Loucy (cell line): Measurements from ENCODE around the gene PHF12.

Experiments used
- H2AFZ ChIP-seq: fragments of 200-600 bp; sonication (generic); 2 replicates; pipeline ENCODE4 v1.6.0; 2016; ENCODE audit warnings: antibody characterized with exemption, mild to moderate bottlenecking, low read length, moderate library complexity
- H3F3A ChIP-seq: fragments of 200-600 bp; 2 replicates; pipeline ENCODE4 v1.6.0; 2016; ENCODE audit warnings: antibody characterized with exemption, low read depth, mild to moderate bottlenecking
- H3K27me3 ChIP-seq: fragments of 200-600 bp; sonication (generic); 2 replicates; pipeline ENCODE4 v1.6.1; 2014; ENCODE audit warnings: low read length, mild to moderate bottlenecking; ENCODE audit not compliant: insufficient read depth, poor library complexity, severe bottlenecking
- H3K36me3 ChIP-seq: fragments of 200-600 bp; sonication (generic); 2 replicates; pipeline ENCODE4 v1.6.1; 2016; ENCODE audit warnings: low read length; ENCODE audit not compliant: insufficient read depth
- H3K4me1 ChIP-seq: fragments of 200-600 bp; sonication (generic); 2 replicates; pipeline ENCODE4 v1.5.1; 2014; ENCODE audit warnings: low read length, mild to moderate bottlenecking; ENCODE audit not compliant: insufficient read depth, poor library complexity, severe bottlenecking
- H3K4me2 ChIP-seq: fragments of 200-600 bp; sonication (generic); 2 replicates; pipeline ENCODE4 v1.6.0; 2014; ENCODE audit warnings: antibody characterized with exemption, low read length, low read depth, mild to moderate bottlenecking; ENCODE audit not compliant: poor library complexity, severe bottlenecking
- H3K4me3 ChIP-seq: fragments of 200-600 bp; sonication (generic); 2 replicates; pipeline ENCODE4 v1.5.1; 2014; ENCODE audit warnings: low read length, mild to moderate bottlenecking, mixed read lengths; ENCODE audit not compliant: poor library complexity, severe bottlenecking
- H3K79me2 ChIP-seq: fragments of 200-600 bp; sonication (generic); 2 replicates; pipeline ENCODE4 v1.6.1; 2014; ENCODE audit warnings: low read length; ENCODE audit not compliant: insufficient read depth
- H3K9ac ChIP-seq: fragments of 200-600 bp; sonication (generic); 2 replicates; pipeline ENCODE4 v1.6.0; 2014; ENCODE audit warnings: mild to moderate bottlenecking, low read depth, low read length, moderate library complexity; ENCODE audit not compliant: poor library complexity, severe bottlenecking
- H3K9me2 ChIP-seq: fragments of 200-600 bp; sonication (generic); replicated peaks from 2 replicates; pipeline ENCODE4 v1.6.1; 2016; ENCODE audit warnings: low read depth, low read length, mixed read lengths
- H3K9me3 ChIP-seq: fragments of 200-600 bp; sonication (generic); 2 replicates; pipeline ENCODE4 v1.6.1; 2014; ENCODE audit warnings: mild to moderate bottlenecking, antibody characterized with exemption, low read length, low read depth; ENCODE audit not compliant: insufficient read depth
- H4K20me1 ChIP-seq: fragments of 200-600 bp; sonication (generic); 2 replicates; pipeline ENCODE4 v1.6.0; 2014; ENCODE audit warnings: antibody characterized with exemption, low read length, mild to moderate bottlenecking; ENCODE audit not compliant: insufficient read depth, poor library complexity, severe bottlenecking
- EZH2phosphoT487 ChIP-seq: fragments of 200-600 bp; IDR thresholded peaks from 2 replicates; pipeline ENCODE4 v1.6.1; 2018; ENCODE audit warnings: antibody characterized with exemption, mild to moderate bottlenecking, moderate library complexity, borderline replicate concordance
- TF ChIP-seq, protein P1 (sequence below): fragments of 200-600 bp; sonication (generic); conservative IDR thresholded peaks from 2 replicates; pipeline ENCODE4 v1.5.1; 2014; ENCODE audit warnings: mild to moderate bottlenecking, antibody characterized with exemption, low read length

PHF12 gene

DNA sequence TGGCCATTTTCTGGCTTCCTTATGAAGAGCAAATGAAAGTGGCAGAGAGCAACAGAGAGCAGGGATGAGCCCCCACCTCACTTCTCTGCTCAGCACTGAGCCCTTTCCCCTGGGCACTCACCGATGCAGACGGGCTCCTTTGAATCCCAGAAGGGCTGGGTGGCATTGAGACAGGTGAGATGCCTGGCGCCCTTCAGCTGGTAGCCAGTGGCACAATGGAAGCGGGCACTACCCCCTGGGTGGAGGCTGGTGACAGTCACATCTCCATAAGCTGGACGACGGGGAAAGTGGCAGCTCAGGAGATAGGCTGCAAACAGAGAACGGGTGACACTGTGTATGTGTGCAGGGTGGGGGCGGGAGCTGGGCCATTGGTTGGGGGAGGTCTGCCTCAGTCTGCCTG, 12.5 kb upstream of the PHF12 start:
- no peaks in the 10 kb centered on the region for H3K4me1 ChIP-seq
- H3K9ac ChIP-seq: no peak overlapping the region
- no peaks in the 10 kb centered on the region for H3K36me3 ChIP-seq
- H3K4me2 ChIP-seq: no peak overlapping the region
- H3K9me2 ChIP-seq: no peaks in the 10 kb centered on the region
- no peaks in the 10 kb centered on the region for H3K9me3 ChIP-seq
- H2AFZ ChIP-seq: no peak overlapping the region
- no peak for TF ChIP-seq EZH2phosphoT487
- TF ChIP-seq, protein P1, sequence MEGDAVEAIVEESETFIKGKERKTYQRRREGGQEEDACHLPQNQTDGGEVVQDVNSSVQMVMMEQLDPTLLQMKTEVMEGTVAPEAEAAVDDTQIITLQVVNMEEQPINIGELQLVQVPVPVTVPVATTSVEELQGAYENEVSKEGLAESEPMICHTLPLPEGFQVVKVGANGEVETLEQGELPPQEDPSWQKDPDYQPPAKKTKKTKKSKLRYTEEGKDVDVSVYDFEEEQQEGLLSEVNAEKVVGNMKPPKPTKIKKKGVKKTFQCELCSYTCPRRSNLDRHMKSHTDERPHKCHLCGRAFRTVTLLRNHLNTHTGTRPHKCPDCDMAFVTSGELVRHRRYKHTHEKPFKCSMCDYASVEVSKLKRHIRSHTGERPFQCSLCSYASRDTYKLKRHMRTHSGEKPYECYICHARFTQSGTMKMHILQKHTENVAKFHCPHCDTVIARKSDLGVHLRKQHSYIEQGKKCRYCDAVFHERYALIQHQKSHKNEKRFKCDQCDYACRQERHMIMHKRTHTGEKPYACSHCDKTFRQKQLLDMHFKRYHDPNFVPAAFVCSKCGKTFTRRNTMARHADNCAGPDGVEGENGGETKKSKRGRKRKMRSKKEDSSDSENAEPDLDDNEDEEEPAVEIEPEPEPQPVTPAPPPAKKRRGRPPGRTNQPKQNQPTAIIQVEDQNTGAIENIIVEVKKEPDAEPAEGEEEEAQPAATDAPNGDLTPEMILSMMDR: no peak
- H3K4me3 ChIP-seq: no peak overlapping the region
- H4K20me1 ChIP-seq: no peaks in the 10 kb centered on the region
- no peaks in the 10 kb centered on the region for H3F3A ChIP-seq
- H3K79me2 ChIP-seq: no peaks in the 10 kb centered on the region
- H3K27me3 ChIP-seq: no peaks in the 10 kb centered on the region

DNA sequence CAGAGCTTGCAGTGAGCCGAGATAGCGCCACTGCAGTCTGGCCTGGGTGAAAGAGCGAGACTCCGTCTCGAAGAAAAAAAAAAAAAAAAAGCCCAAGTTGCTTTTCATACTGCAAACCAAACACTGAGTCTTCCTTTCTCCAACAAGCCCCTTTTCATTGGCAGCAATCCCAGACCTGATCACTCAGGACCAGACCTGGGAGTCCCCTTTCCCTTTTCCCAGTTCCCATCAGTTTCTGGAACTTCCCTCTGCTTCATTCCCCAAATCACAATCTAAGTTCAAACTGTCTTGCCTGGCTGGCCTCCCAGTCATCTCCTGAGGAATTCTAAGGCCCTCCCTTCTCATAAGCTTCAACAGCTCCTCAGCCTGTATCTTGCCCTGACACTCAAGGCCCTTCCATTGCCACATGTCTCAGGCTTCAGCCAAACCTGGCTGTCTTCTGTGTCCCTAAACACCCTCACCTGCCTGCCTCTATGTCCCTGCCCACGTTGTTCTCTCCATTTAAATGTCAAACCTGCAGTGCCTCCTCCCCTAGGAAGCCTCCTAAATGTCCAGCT, 11.8 kb upstream of the PHF12 start:
- no peaks in the 10 kb centered on the region for H3K4me1 ChIP-seq
- no peak overlapping the region for H3K4me3 ChIP-seq
- H4K20me1 ChIP-seq: no peaks in the 10 kb centered on the region
- H3K9me3 ChIP-seq: no peaks in the 10 kb centered on the region
- no peaks in the 10 kb centered on the region for H3F3A ChIP-seq
- H3K79me2 ChIP-seq: no peaks in the 10 kb centered on the region
- TF ChIP-seq EZH2phosphoT487: no peak
- TF ChIP-seq, protein P1: no peak
- H3K4me2 ChIP-seq: no peak overlapping the region
- no peaks in the 10 kb centered on the region for H3K36me3 ChIP-seq
- H3K9me2 ChIP-seq: no peaks in the 10 kb centered on the region
- H3K9ac ChIP-seq: no peak overlapping the region
- H3K27me3 ChIP-seq: no peaks in the 10 kb centered on the region
- no peak overlapping the region for H2AFZ ChIP-seq

DNA sequence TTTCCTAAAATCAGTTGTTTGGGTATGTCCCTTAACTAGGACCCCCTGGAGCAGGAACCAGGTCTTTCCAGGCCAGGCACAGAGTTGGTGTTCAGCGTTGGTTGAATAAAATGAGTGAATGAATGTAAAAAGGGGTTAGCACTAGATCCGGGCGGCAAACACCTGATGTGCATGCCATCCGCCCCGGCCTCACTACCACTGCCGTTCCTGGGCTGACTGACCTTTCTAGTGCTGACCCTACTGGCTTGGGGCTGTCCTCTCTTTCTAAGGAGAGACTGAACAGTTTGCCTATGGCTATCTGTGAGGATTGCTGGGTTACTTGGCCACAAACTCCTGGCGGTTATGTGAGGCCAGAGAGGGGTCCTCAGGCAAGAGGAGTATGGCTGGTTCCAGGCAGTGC, 10.1 kb upstream of the PHF12 start:
- H3K9ac ChIP-seq: no peak overlapping the region
- H3K27me3 ChIP-seq: no peaks in the 10 kb centered on the region
- no peaks in the 10 kb centered on the region for H3K9me2 ChIP-seq

More for the DNA sequence above, 10.1 kb upstream of the PHF12 start:
- Histone ChIP-seq H3K4me2 (no peak overlapping the region), H4K20me1 (no peaks in the 10 kb centered on the region), H3K4me3 (no peak overlapping the region), H2AFZ (no peak overlapping the region), H3K36me3 (no peaks in the 10 kb centered on the region), H3F3A (no peaks in the 10 kb centered on the region), H3K4me1 (no peaks in the 10 kb centered on the region), H3K79me2 (no peaks in the 10 kb centered on the region), H3K9me3 (no peaks in the 10 kb centered on the region)
- TF ChIP-seq EZH2phosphoT487: no peak
- TF ChIP-seq, protein P1: no peak
